OCI-LY1 (cell line): ENCODE measurements around the gene TMEM33.

Experiments used
- H2AFZ ChIP-seq: fragments of 200-600 bp; sonication (generic), shearing (Covaris generic); 2 replicates; pipeline ENCODE4 v1.6.0; 2014; ENCODE audit warnings: antibody characterized with exemption, mild to moderate bottlenecking, low read length
- H3F3A ChIP-seq: fragments of 200-600 bp; sonication (generic), shearing (Covaris generic); 2 replicates; pipeline ENCODE4 v1.6.0; 2014; ENCODE audit warnings: mild to moderate bottlenecking, antibody characterized with exemption, low read length, moderate library complexity; ENCODE audit not compliant: insufficient read depth
- H3K27ac ChIP-seq: fragments of 200-600 bp; sonication (generic); 2 replicates; pipeline ENCODE4 v1.5.1; 2014; ENCODE audit warnings: low read length, mixed run types, mild to moderate bottlenecking, low read depth; ENCODE audit not compliant: poor library complexity, severe bottlenecking
- H3K27me3 ChIP-seq: fragments of 200-600 bp; sonication (generic); 2 replicates; pipeline ENCODE4 v1.6.0; 2014; ENCODE audit warnings: antibody characterized with exemption, mild to moderate bottlenecking, low read length, moderate library complexity; ENCODE audit not compliant: insufficient read depth
- H3K36me3 ChIP-seq: fragments of 200-600 bp; sonication (generic); 2 replicates; pipeline ENCODE4 v1.6.1; 2014; ENCODE audit warnings: mild to moderate bottlenecking, antibody characterized with exemption, low read length, moderate library complexity, mixed read lengths; ENCODE audit not compliant: insufficient read depth
- H3K4me1 ChIP-seq: fragments of 200-600 bp; sonication (generic); 2 replicates; pipeline ENCODE4 v1.5.1; 2014; ENCODE audit warnings: mild to moderate bottlenecking, low read length, moderate library complexity; ENCODE audit not compliant: insufficient read depth, severe bottlenecking
- H3K4me2 ChIP-seq: fragments of 200-600 bp; sonication (generic), shearing (Covaris generic); 2 replicates; pipeline ENCODE4 v1.6.1; 2014; ENCODE audit warnings: low read length
- H3K4me3 ChIP-seq: fragments of 200-600 bp; sonication (generic); 2 replicates; pipeline ENCODE4 v1.5.1; 2014; ENCODE audit warnings: low read length, low read depth, mild to moderate bottlenecking, mixed read lengths; ENCODE audit not compliant: poor library complexity, severe bottlenecking
- H3K79me2 ChIP-seq: fragments of 200-600 bp; shearing (Covaris generic); 2 replicates; pipeline ENCODE4 v1.6.1; 2016; ENCODE audit warnings: mixed run types, low read length, mixed read lengths; ENCODE audit not compliant: insufficient read depth
- H3K9ac ChIP-seq: fragments of 200-600 bp; sonication (generic), shearing (Covaris generic); 2 replicates; pipeline ENCODE4 v1.6.1; 2014; ENCODE audit warnings: mild to moderate bottlenecking, low read length, mixed read lengths
- H3K9me2 ChIP-seq: fragments of 200-600 bp; sonication (generic), shearing (Covaris generic); 2 replicates; pipeline ENCODE4 v1.6.1; 2014; ENCODE audit warnings: low read depth, mild to moderate bottlenecking, low read length, mixed read lengths
- H3K9me3 ChIP-seq: fragments of 200-600 bp; shearing (Covaris generic); 2 replicates; pipeline ENCODE4 v1.6.1; 2014; ENCODE audit warnings: low read length, mixed read lengths
- H4K20me1 ChIP-seq: fragments of 200-600 bp; sonication (generic), shearing (Covaris generic); 2 replicates; pipeline ENCODE4 v1.6.0; 2016; ENCODE audit warnings: mild to moderate bottlenecking, low read length; ENCODE audit not compliant: insufficient read depth
- CTCF ChIP-seq: fragments of 200-600 bp; sonication (generic), shearing (Covaris generic); IDR thresholded peaks from 2 replicates; pipeline ENCODE4 v1.5.1; 2017; ENCODE audit warnings: mild to moderate bottlenecking, antibody characterized with exemption, low read length, moderate library complexity, mixed read lengths
- EZH2 ChIP-seq: fragments of 200-600 bp; sonication (generic), shearing (Covaris generic); IDR thresholded peaks from 2 replicates; pipeline ENCODE4 v1.8.0; 2017; ENCODE audit warnings: borderline replicate concordance, mixed run types, mild to moderate bottlenecking, antibody characterized with exemption, low read length, moderate library complexity, mixed read lengths

TMEM33 gene

GRCh38 chr4:41932988-41933387 is 2.2 kb upstream of the TMEM33 start:
- Histone ChIP-seq H3K9me3 (no peaks in the 10 kb centered on the region), H3K27ac (no peak overlapping the region), H3K36me3 (peaks cover 13% of the 10 kb centered on the region), H2AFZ (no peak overlapping the region), H3K4me3 (no peak overlapping the region), H3K27me3 (no peaks in the 10 kb centered on the region), H3K4me2 (no peak overlapping the region), H3K4me1 (peaks cover 36% of the 10 kb centered on the region), H4K20me1 (no peaks in the 10 kb centered on the region), H3K79me2 (peaks cover 29% of the 10 kb centered on the region), H3F3A (no peaks in the 10 kb centered on the region), H3K9ac (no peak overlapping the region), H3K9me2 (no peaks in the 10 kb centered on the region)
- no peak for TF ChIP-seq CTCF
- no peak for TF ChIP-seq EZH2

GRCh38 chr4:41933997-41934503 is 1.2 kb upstream of the TMEM33 start:
- H3K27me3 ChIP-seq: no peaks in the 10 kb centered on the region
- H3K9me2 ChIP-seq: no peaks in the 10 kb centered on the region
- peak overlapping the region; percentile 64 for H3K4me2 ChIP-seq
- H3K9me3 ChIP-seq: no peaks in the 10 kb centered on the region
- peaks cover 40% of the 10 kb centered on the region for H3K4me1 ChIP-seq
- TF ChIP-seq CTCF (no peak), EZH2 (no peak)
- H3K27ac ChIP-seq: no peak overlapping the region
- H3K9ac ChIP-seq: peak overlapping the region; percentile 21; the same call in 1 of the 2 replicates
- H4K20me1 ChIP-seq: no peaks in the 10 kb centered on the region
- no peaks in the 10 kb centered on the region for H3F3A ChIP-seq
- peaks cover 40% of the 10 kb centered on the region for H3K79me2 ChIP-seq
- H2AFZ ChIP-seq: peak overlapping the region; percentile 60
- H3K36me3 ChIP-seq: peaks cover 23% of the 10 kb centered on the region
- peak overlapping the region; percentile 95 for H3K4me3 ChIP-seq

- Histone ChIP-seq H2AFZ (peak overlapping the region; percentile 60), H3K9me2 (no peaks in the 10 kb centered on the region), H4K20me1 (no peaks in the 10 kb centered on the region), H3F3A (no peaks in the 10 kb centered on the region), H3K27ac (no peak overlapping the region), H3K27me3 (no peaks in the 10 kb centered on the region), H3K4me2 (peak overlapping the region; percentile 64), H3K36me3 (peaks cover 28% of the 10 kb centered on the region), H3K79me2 (peaks cover 44% of the 10 kb centered on the region), H3K4me3 (peak overlapping the region; percentile 95), H3K9ac (peak overlapping the region; percentile 21; the same call in 1 of the 2 replicates), H3K9me3 (no peaks in the 10 kb centered on the region), H3K4me1 (peaks cover 40% of the 10 kb centered on the region)
- no peak for TF ChIP-seq CTCF
- TF ChIP-seq EZH2: no peak
Observed at GRCh38 chr4:41934514-41934900, 722 bp upstream of the TMEM33 start.
